SK-N-SH treated with all-trans-retinoic acid at 6 μM for 48 hours (cell line): ENCODE results near the gene LGALS1.

Source experiments
- ATAC-seq: fragments of 200-7000 bp; cut with Tn5 transposase; 3 replicates; pipeline ENCODE4 v1.9.1; 2020; ENCODE audit warnings: mild to moderate bottlenecking, moderate library complexity
- BACH2 ChIP-seq: fragments of 250-450 bp; sonication (Bioruptor Pico); IDR thresholded peaks from 2 replicates; pipeline ENCODE4 v1.9.0; 2021; ENCODE audit warnings: mild to moderate bottlenecking, borderline replicate concordance
- CREB5 ChIP-seq: fragments of 250-450 bp; sonication (Bioruptor Pico); IDR thresholded peaks from 2 replicates; pipeline ENCODE4 v1.5.1; 2020; ENCODE audit warnings: low read depth, mild to moderate bottlenecking, moderate library complexity
- CSDC2 ChIP-seq: fragments of 250-450 bp; sonication (Bioruptor Pico); IDR thresholded peaks from 2 replicates; pipeline ENCODE4 v1.5.0; 2020; ENCODE audit warnings: mild to moderate bottlenecking, moderate library complexity
- CSRNP3 ChIP-seq: fragments of 250-450 bp; sonication (Bioruptor Pico); IDR thresholded peaks from 2 replicates; pipeline ENCODE4 v1.5.1; 2021; ENCODE audit warnings: mild to moderate bottlenecking, moderate library complexity
- ESRRG ChIP-seq: fragments of 250-450 bp; sonication (Bioruptor Pico); IDR thresholded peaks from 2 replicates; pipeline ENCODE4 v1.6.1; 2021; ENCODE audit warnings: mild to moderate bottlenecking
- GLIS3 ChIP-seq: fragments of 250-450 bp; sonication (Bioruptor Pico); IDR thresholded peaks from 2 replicates; pipeline ENCODE4 v1.5.0; 2020; ENCODE audit warnings: mild to moderate bottlenecking, moderate library complexity
- ISL1 ChIP-seq: fragments of 250-450 bp; sonication (Bioruptor Pico); IDR thresholded peaks from 2 replicates; pipeline ENCODE4 v2.1.2; 2022; ENCODE audit warnings: mild to moderate bottlenecking, moderate library complexity
- OSR1 ChIP-seq: fragments of 250-450 bp; sonication (Bioruptor Pico); IDR thresholded peaks from 2 replicates; pipeline ENCODE4 v1.8.0; 2022; ENCODE audit warnings: moderate library complexity, mild to moderate bottlenecking, inconsistent platforms
- PATZ1 ChIP-seq: fragments of 250-450 bp; sonication (Bioruptor Pico); IDR thresholded peaks from 2 replicates; pipeline ENCODE4 v1.8.0; 2020; ENCODE audit warnings: mild to moderate bottlenecking, moderate library complexity, borderline replicate concordance
- POU6F1 ChIP-seq: fragments of 250-450 bp; sonication (Bioruptor Pico); IDR thresholded peaks from 2 replicates; pipeline ENCODE4 v1.8.0; 2021; ENCODE audit warnings: low read depth, mild to moderate bottlenecking, moderate library complexity, borderline replicate concordance
- PPARA ChIP-seq: fragments of 250-450 bp; sonication (Bioruptor Pico); IDR thresholded peaks from 2 replicates; pipeline ENCODE4 v1.5.0; 2020; ENCODE audit warnings: mild to moderate bottlenecking, borderline replicate concordance
- RARB ChIP-seq: fragments of 250-450 bp; sonication (Bioruptor Pico); IDR thresholded peaks from 2 replicates; pipeline ENCODE4 v1.8.0; 2021; ENCODE audit warnings: mild to moderate bottlenecking, moderate library complexity
- SNAI2 ChIP-seq: fragments of 250-450 bp; sonication (Bioruptor Pico); IDR thresholded peaks from 2 replicates; pipeline ENCODE4 v1.5.0; 2020; ENCODE audit warnings: mild to moderate bottlenecking, moderate library complexity
- TCF4 ChIP-seq: fragments of 250-450 bp; sonication (Bioruptor Pico); IDR thresholded peaks from 2 replicates; pipeline ENCODE4 v1.8.0; 2021; ENCODE audit warnings: mild to moderate bottlenecking, moderate library complexity, borderline replicate concordance
- TOX ChIP-seq: fragments of 250-450 bp; sonication (Bioruptor Pico); IDR thresholded peaks from 2 replicates; pipeline ENCODE4 v1.8.0; 2021; ENCODE audit warnings: mild to moderate bottlenecking, moderate library complexity, borderline replicate concordance
- TSHZ2 ChIP-seq: fragments of 250-450 bp; sonication (Bioruptor Pico); IDR thresholded peaks from 2 replicates; pipeline ENCODE4 v1.5.0; 2020; ENCODE audit warnings: mild to moderate bottlenecking, moderate library complexity
- ZC3H10 ChIP-seq: fragments of 250-450 bp; sonication (Bioruptor Pico); IDR thresholded peaks from 2 replicates; pipeline ENCODE4 v1.5.1; 2021; ENCODE audit warnings: mild to moderate bottlenecking, moderate library complexity
- ZFP3 ChIP-seq: fragments of 250-450 bp; sonication (Bioruptor Pico); IDR thresholded peaks from 2 replicates; pipeline ENCODE4 v1.5.0; 2020; ENCODE audit warnings: mild to moderate bottlenecking, moderate library complexity
- ZFP30 ChIP-seq: fragments of 450-650 bp; formaldehyde crosslinking; IDR thresholded peaks from 2 replicates; pipeline ENCODE4 v1.5.0; 2022; ENCODE audit warnings: mild to moderate bottlenecking, moderate library complexity
- ZNF565 ChIP-seq: fragments of 450-650 bp; formaldehyde crosslinking; conservative IDR thresholded peaks from 2 replicates; pipeline ENCODE4 v1.5.0; 2020; ENCODE audit warnings: low read depth, mild to moderate bottlenecking, moderate library complexity
- ZNF70 ChIP-seq: fragments of 450-650 bp; formaldehyde crosslinking; IDR thresholded peaks from 2 replicates; pipeline ENCODE4 v1.5.0; 2020; ENCODE audit warnings: mild to moderate bottlenecking, moderate library complexity
- ZNF8 ChIP-seq: fragments of 450-650 bp; formaldehyde crosslinking; IDR thresholded peaks from 2 replicates; pipeline ENCODE4 v1.5.0; 2020; ENCODE audit warnings: mild to moderate bottlenecking, moderate library complexity

LGALS1 gene

GRCh38 chr22:37635157-37635556, 40.3 kb upstream of the LGALS1 start:
- TF ChIP-seq ZNF70 (CRISPR knock-in tag) (no peak), GLIS3 (CRISPR knock-in tag) (no peak), BACH2 (CRISPR knock-in tag) (no peak), SNAI2 (CRISPR knock-in tag) (no peak), ZNF565 (CRISPR knock-in tag) (no peak)
- no peak for ATAC-seq

GRCh38 chr22:37636186-37636948, 39.1 kb upstream of the LGALS1 start:
- 0 out of 3 replicates have a peak, but pooled peaks have one; percentile 4 for ATAC-seq
- no peak for TF ChIP-seq PATZ1 (CRISPR knock-in tag)
- TF ChIP-seq RARB (CRISPR knock-in tag): no peak
- TF ChIP-seq ZFP30 (CRISPR knock-in tag): no peak
- TF ChIP-seq ZC3H10 (CRISPR knock-in tag): no peak
- no peak for TF ChIP-seq ZNF8
- no peak for TF ChIP-seq GLIS3 (CRISPR knock-in tag)
- TF ChIP-seq PPARA (CRISPR knock-in tag): no peak
- TF ChIP-seq POU6F1: no peak
- TF ChIP-seq ZFP3: no peak
- no peak for TF ChIP-seq TCF4 (CRISPR knock-in tag)
- TF ChIP-seq BACH2 (CRISPR knock-in tag): no peak
- TF ChIP-seq OSR1 (CRISPR knock-in tag): no peak
- no peak for TF ChIP-seq CSRNP3 (CRISPR knock-in tag)
- no peak for TF ChIP-seq SNAI2 (CRISPR knock-in tag)
- no peak for TF ChIP-seq ISL1 (CRISPR knock-in tag)
- no peak for TF ChIP-seq CSDC2 (CRISPR knock-in tag)
- no peak for TF ChIP-seq CREB5 (CRISPR knock-in tag)
- TF ChIP-seq ZNF565 (CRISPR knock-in tag): no peak
- no peak for TF ChIP-seq ESRRG (CRISPR knock-in tag)

GRCh38 chr22:37636949-37637273, 38.5 kb upstream of the LGALS1 start:
- ATAC-seq: no peak
- TF ChIP-seq ZNF70 (CRISPR knock-in tag): no peak
- no peak for TF ChIP-seq PATZ1 (CRISPR knock-in tag)
- TF ChIP-seq ESRRG (CRISPR knock-in tag): no peak
- TF ChIP-seq ZFP3: no peak
- TF ChIP-seq TSHZ2 (CRISPR knock-in tag): no peak
- TF ChIP-seq ZNF565 (CRISPR knock-in tag): no peak
- no peak for TF ChIP-seq ZC3H10 (CRISPR knock-in tag)
- no peak for TF ChIP-seq PPARA (CRISPR knock-in tag)
- TF ChIP-seq TOX (CRISPR knock-in tag): no peak
- TF ChIP-seq ZNF8: no peak
- TF ChIP-seq POU6F1: no peak
- no peak for TF ChIP-seq RARB (CRISPR knock-in tag)
- no peak for TF ChIP-seq TCF4 (CRISPR knock-in tag)
- TF ChIP-seq CSRNP3 (CRISPR knock-in tag): no peak
- TF ChIP-seq CSDC2 (CRISPR knock-in tag): no peak
